GM12878 (cell line): ENCODE results near the gene UBE2G2. TPM values are rescaled to one million over a fixed set of nuclear protein-coding genes. Genes with fewer than 3 reads are reported as not detected.

Source experiments
- ATAC-seq: fragments of 200-7000 bp; cut with Tn5 transposase; 3 replicates; pipeline ENCODE4 v1.9.1; 2020; ENCODE audit warnings: mild to moderate bottlenecking, moderate library complexity
- BruUV-seq: library from RNA; stranded (reverse); fragments of 400-500 nt; replicated peaks from 2 replicates; lab custom pipeline; 2021; lab: Mats Ljungman, UMichigan
- CTCF ChIA-PET: fragments of 300-600 bp; sonication (Branson Sonifier 250); formaldehyde crosslinking; extraction: SDS; loops from one replicate; lab custom pipeline; 2021; ENCODE audit warnings: inconsistent platforms; lab: Yijun Ruan, JAX
- POLR2A ChIA-PET: fragments of 350-600 bp; formaldehyde crosslinking; extraction: SDS; loops from one replicate; lab custom pipeline; 2021; ENCODE audit warnings: inconsistent platforms; lab: Charles Lee
- RAD21 ChIA-PET: fragments of 300-600 bp; sonication (Branson Sonifier 250); formaldehyde crosslinking; loops from one replicate; lab custom pipeline; 2023; ENCODE audit warnings: antibody characterized with exemption; ENCODE audit not compliant: unreplicated experiment; lab: Charles Lee
- SMC1A ChIA-PET: fragments of 300-600 bp; sonication (Branson Sonifier 250); formaldehyde crosslinking; loops from one replicate; lab custom pipeline; 2023; ENCODE audit not compliant: unreplicated experiment, uncharacterized antibody; lab: Charles Lee
- DNase-seq: peaks from one replicate; pipeline ENCODE4 v3.0.0-alpha.2; 2011; ENCODE audit warnings: low read depth, low spot score
- FAIRE-seq: peaks from 3 replicates; lab custom pipeline; 2011; peaks lifted over from hg19 to GRCh38; lab: Jason Lieb, UNC
- H2AFZ ChIP-seq: 2 replicates; pipeline ENCODE4 v1.6.0; 2011; ENCODE audit warnings: low read depth, low read length, control low read depth; ENCODE audit not compliant: control insufficient read depth
- H3K27ac ChIP-seq: 2 replicates; pipeline ENCODE4 v1.5.1; 2011; ENCODE audit warnings: control low read depth; ENCODE audit not compliant: control insufficient read depth, insufficient read depth
- H3K27me3 ChIP-seq, 2 experiments: replicated peaks in 1 of 2; 2 replicates each; pipeline versions ENCODE4 v1.6.0 to v1.6.1; 2011; ENCODE audit warnings: low read length in 1 of 2; ENCODE audit not compliant: control insufficient read depth in 2 of 2, insufficient read depth in 2 of 2
- H3K36me3 ChIP-seq, 2 experiments: 2 replicates each; pipeline ENCODE4 v1.5.1; 2011; ENCODE audit warnings: low read length in 1 of 2; ENCODE audit not compliant: control insufficient read depth in 2 of 2, insufficient read depth in 2 of 2
- H3K4me1 ChIP-seq: 2 replicates; pipeline ENCODE4 v1.6.1; 2011; ENCODE audit warnings: mild to moderate bottlenecking, low read length, moderate library complexity, mixed read lengths; ENCODE audit not compliant: control insufficient read depth, insufficient read depth
- H3K4me2 ChIP-seq: 2 replicates; pipeline ENCODE4 v1.6.0; 2011; ENCODE audit warnings: control low read depth; ENCODE audit not compliant: control insufficient read depth, insufficient read depth
- H3K4me3 ChIP-seq: fragments of 200-600 bp; sonication (generic); 2 replicates; pipeline ENCODE4 v1.5.1; 2016
- H3K79me2 ChIP-seq: 2 replicates; pipeline ENCODE4 v1.6.0; 2011; ENCODE audit warnings: low read length; ENCODE audit not compliant: control insufficient read depth, insufficient read depth
- H3K9ac ChIP-seq: 2 replicates; pipeline ENCODE4 v1.8.0; 2011; ENCODE audit warnings: low read length, control low read depth, mixed read lengths; ENCODE audit not compliant: control insufficient read depth, insufficient read depth
- H3K9me3 ChIP-seq: replicated peaks from 3 replicates; pipeline ENCODE4 v1.5.1; 2011; ENCODE audit warnings: mild to moderate bottlenecking, low read length; ENCODE audit not compliant: control insufficient read depth, insufficient read depth
- H4K20me1 ChIP-seq: 2 replicates; pipeline ENCODE4 v1.6.0; 2011; ENCODE audit not compliant: control insufficient read depth, insufficient read depth
- ATF7 ChIP-seq: fragments of 450-650 bp; IDR thresholded peaks from 2 replicates; pipeline ENCODE4 v1.6.1; 2016; ENCODE audit warnings: low read depth, mild to moderate bottlenecking
- CBFB ChIP-seq: IDR thresholded peaks from 2 replicates; pipeline ENCODE4 v1.6.1; 2016; ENCODE audit warnings: antibody characterized with exemption, low read depth
- CBX5 ChIP-seq: sonication (generic); IDR thresholded peaks from 2 replicates; pipeline ENCODE4 v1.6.1; 2016; ENCODE audit warnings: low read depth, moderate library complexity, mild to moderate bottlenecking, inconsistent platforms
- CHD2 ChIP-seq: IDR thresholded peaks from 2 replicates; pipeline ENCODE4 v1.6.1; 2011; ENCODE audit warnings: low read depth, low read length, improper control_type of control experiment, borderline replicate concordance
- HDAC6 ChIP-seq: fragments of 200-600 bp; sonication (generic); IDR thresholded peaks from one replicate; pipeline ENCODE4 v1.8.0; 2017; ENCODE audit warnings: antibody characterized with exemption; ENCODE audit not compliant: unreplicated experiment
- MTA3 ChIP-seq: IDR thresholded peaks from 2 replicates; pipeline ENCODE4 v1.6.1; 2012; ENCODE audit warnings: low read length, inconsistent platforms, borderline replicate concordance
- NFXL1 ChIP-seq: fragments of 450-650 bp; IDR thresholded peaks from 2 replicates; pipeline ENCODE4 v1.6.1; 2017; ENCODE audit warnings: antibody characterized with exemption, mild to moderate bottlenecking, borderline replicate concordance
- NR2F1 ChIP-seq: fragments of 450-650 bp; conservative IDR thresholded peaks from 2 replicates; pipeline ENCODE4 v1.6.1; 2017; ENCODE audit warnings: mild to moderate bottlenecking
- ZBTB33 ChIP-seq: fragments of 450-650 bp; IDR thresholded peaks from 2 replicates; pipeline ENCODE4 v1.6.1; 2017; ENCODE audit warnings: mild to moderate bottlenecking
- ZNF217 ChIP-seq: fragments of 450-650 bp; IDR thresholded peaks from 2 replicates; pipeline ENCODE4 v1.6.1; 2017; ENCODE audit warnings: antibody characterized with exemption, mild to moderate bottlenecking
- WGBS: methylation state at CpG from one replicate; pipeline ENCODE4 v1.1.6; 2016; ENCODE audit warnings: low lambda C conversion rate; ENCODE audit not compliant: insufficient replicate concordance, insufficient coverage; ENCODE audit errors: missing lambda C conversion rate; 5-methylcytosine and 5-hydroxymethylcytosine counted together
- in situ Hi-C: fragments of 300-500 bp; cut with MboI; formaldehyde crosslinking; loops from 9 replicates; pipeline ENCODE4 v1.14.3; 2018; ENCODE audit warnings: mixed read lengths
- intact Hi-C: fragments of 100-400 bp; cut with micrococcal nuclease; formaldehyde crosslinking; loops from one replicate; pipeline ENCODE4 v1.14.2; 2022; ENCODE audit not compliant: unreplicated experiment
- polyA plus RNA-seq, 11 experiments: library from polyadenylated mRNA; depleted of rRNA in 4 of 11; unstranded in 6 of 11; stranded (reverse) in 5 of 11; fragments of >200 nt; fragmentation: Nextera tagmentation in 4 of 11; fragmentation: Illumina TruSeq in 1 of 11; extraction: Ambion mirVana in 4 of 11; extraction: Trizol in 1 of 11; gene quantifications; 1 replicate in 1 of 11; 2 replicates in 10 of 11; pipeline versions ENCODE4 v1.2.1 to v1.2.3, GENCODE V29; 2011 to 2016; ENCODE audit warnings: inconsistent platforms in 2 of 11, missing spikeins in 2 of 11, low read depth in 1 of 11
- total RNA-seq, 4 experiments: library from RNA; depleted of rRNA in 3 of 4; stranded (reverse); fragments of >200 nt in 3 of 4; fragmentation: Illumina TruSeq in 1 of 4; extraction: Trizol in 1 of 4; gene quantifications; 2 replicates each; pipeline versions ENCODE4 v1.2.1 to v1.2.3, GENCODE V29; 2013 to 2021
- TF ChIP-seq, protein P1 (sequence below): fragments of 450-650 bp; IDR thresholded peaks from 2 replicates; pipeline ENCODE4 v1.6.1; 2018; ENCODE audit warnings: mild to moderate bottlenecking, low read depth, moderate library complexity; ENCODE audit not compliant: partially characterized antibody

The UBE2G2 gene
- total and polyA plus RNA-seq, 10 of the 15 experiments (the other 5 are each of a cell fraction or from before 2014, with no cell fraction given), result 27.0 to 139 (median 75.9) TPM

DNA sequence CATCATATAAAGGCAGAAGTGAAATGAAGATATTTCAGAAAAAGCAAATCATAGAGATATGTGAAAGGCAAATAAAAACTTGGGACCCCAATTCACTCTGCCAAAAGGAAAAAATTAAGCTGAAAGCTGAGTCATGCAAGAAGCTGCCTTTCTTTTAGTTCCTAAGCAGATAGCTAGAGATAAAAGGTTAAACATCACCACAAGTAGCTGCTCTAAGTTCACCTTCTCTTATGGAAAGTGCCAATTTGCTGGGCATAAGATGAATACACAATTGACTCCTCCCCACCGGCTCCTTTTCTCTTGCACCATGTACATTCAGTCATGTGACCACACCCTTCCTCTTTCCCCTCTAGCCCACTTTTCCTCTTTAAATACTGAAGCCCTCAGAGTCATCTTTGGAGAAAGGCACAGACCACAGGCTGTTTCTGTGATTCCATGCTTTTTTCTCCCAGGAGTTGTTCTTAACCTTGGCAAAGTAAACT lies 21.6 kb upstream of the UBE2G2 start (continued):
- no peak for TF ChIP-seq NFXL1

DNA sequence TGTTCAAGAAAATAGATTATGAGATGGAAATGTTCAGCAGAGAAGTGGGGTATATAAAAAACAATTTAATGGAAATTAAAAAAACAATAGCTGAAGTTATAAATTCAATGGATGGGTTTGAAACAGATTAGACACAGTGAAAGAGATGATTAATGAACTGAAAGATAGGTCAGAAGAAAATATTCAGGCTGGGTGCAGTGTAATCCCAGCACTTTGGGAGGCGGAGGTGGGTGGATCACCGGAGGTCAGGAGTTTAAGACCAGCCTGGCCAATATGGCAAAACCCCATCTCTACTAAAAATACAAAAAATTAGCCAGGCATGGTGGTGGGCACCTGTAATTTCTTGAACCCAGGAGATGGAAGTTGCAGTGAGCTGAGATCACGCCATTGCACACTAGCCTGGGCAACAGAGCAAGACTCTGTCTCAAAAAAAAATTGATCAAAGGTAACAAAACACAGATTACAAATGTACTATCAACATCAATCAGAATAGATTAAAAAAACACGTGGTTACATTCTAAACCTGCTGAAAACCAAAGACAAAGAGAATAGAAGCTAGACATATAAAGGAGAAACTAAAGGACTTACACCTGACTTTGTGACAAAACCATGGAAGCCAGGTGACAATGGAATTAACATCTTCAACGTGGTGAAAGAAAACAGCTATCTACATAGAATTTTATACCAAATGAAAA lies 21.0 kb upstream of the UBE2G2 start:
- Histone ChIP-seq H3K36me3 (no peaks in the 10 kb centered on the region), H3K4me3 (no peak overlapping the region), H3K27ac (no peak overlapping the region), H3K4me2 (no peak overlapping the region), H4K20me1 (no peaks in the 10 kb centered on the region), H3K9me3 (peaks cover 5% of the 10 kb centered on the region; the same call in 2 of the 3 replicates), H3K9ac (no peak overlapping the region), H3K27me3 (no peaks in the 10 kb centered on the region), H3K79me2 (no peaks in the 10 kb centered on the region), H2AFZ (no peak overlapping the region), H3K4me1 (no peaks in the 10 kb centered on the region)
- ChIA-PET POLR2A (no interaction called here), SMC1A (no interaction called here), RAD21 (interaction anchor here (0.6 to 0.7 kb wide), 2 partner anchors 34 to 51 kb away, joined by 3 to 4 read pairs; partner anchors contain the start of gene PTTG1IP), CTCF (interaction anchor here (1.0 to 1.6 kb wide), 2 partner anchors 24 to 29 kb away, joined by 3 to 5 read pairs; no protein-coding TSS in a partner anchor)
- intact Hi-C loops (no loop called here), in situ Hi-C loops (no loop called here)
- TF ChIP-seq CBX5, result 0 out of 2 replicates have a peak, but pooled peaks have one; percentile 76
- TF ChIP-seq MTA3, result no peak
- TF ChIP-seq HDAC6, result no peak
- FAIRE-seq (no peak), DNase-seq (no peak), ATAC-seq (no peak)
- 54% methylated on average over 5 of the region's 5 CpGs for WGBS
- BruUV-seq, result no TSS peak

DNA sequence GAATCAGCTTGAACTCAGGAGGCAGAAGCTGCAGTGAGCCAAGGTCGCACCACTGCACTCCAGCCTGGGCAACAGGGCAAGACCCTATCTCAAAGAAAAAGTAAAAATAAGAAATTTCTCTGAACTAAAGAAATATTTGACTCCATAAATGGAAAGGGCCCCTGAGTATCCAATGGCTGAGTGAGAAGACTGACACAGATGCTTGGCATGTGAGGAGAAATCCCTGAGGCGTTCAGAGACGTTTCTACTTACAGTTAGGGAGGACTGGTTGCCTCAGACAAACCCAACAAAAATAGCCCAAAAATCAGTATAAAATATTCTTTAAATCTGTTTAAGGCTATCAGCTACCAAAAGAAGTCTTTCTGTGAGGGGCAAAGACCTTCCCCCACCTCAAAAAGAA lies 19.2 kb upstream of the UBE2G2 start:
- H3K27ac ChIP-seq, result no peak overlapping the region
- DNase-seq, result no peak
- H3K9ac ChIP-seq, result no peak overlapping the region
- FAIRE-seq, result no peak
- no peak overlapping the region for H3K4me2 ChIP-seq
- POLR2A ChIA-PET, result interaction anchor here (1.1 to 1.2 kb wide), 2 partner anchors 13 to 1468 kb away, joined by 3 read pairs; no protein-coding TSS in a partner anchor
- H3K9me3 ChIP-seq, result peaks cover 3% of the 10 kb centered on the region; the same call in 2 of the 3 replicates
- H3K36me3 ChIP-seq, result no peaks in the 10 kb centered on the region
- no peak overlapping the region for H2AFZ ChIP-seq
- no peak overlapping the region for H3K4me3 ChIP-seq
- in situ Hi-C loops (no loop called here), intact Hi-C loops (no loop called here)
- 78% methylated on average over 3 of the region's 3 CpGs for WGBS
- RAD21 ChIA-PET, result no interaction called here
- CTCF ChIA-PET, result no interaction called here
- H3K27me3 ChIP-seq, result no peaks in the 10 kb centered on the region
- H3K4me1 ChIP-seq, result no peaks in the 10 kb centered on the region
- BruUV-seq, result no TSS peak
- peaks cover 15% of the 10 kb centered on the region for H3K79me2 ChIP-seq
- H4K20me1 ChIP-seq, result no peaks in the 10 kb centered on the region
- SMC1A ChIA-PET, result no interaction called here
- ATAC-seq, result no peak
- TF ChIP-seq CHD2, result no peak
- no peak for TF ChIP-seq CBFB
- TF ChIP-seq ATF7, result no peak
- no peak for TF ChIP-seq NR2F1
- TF ChIP-seq, protein P1, sequence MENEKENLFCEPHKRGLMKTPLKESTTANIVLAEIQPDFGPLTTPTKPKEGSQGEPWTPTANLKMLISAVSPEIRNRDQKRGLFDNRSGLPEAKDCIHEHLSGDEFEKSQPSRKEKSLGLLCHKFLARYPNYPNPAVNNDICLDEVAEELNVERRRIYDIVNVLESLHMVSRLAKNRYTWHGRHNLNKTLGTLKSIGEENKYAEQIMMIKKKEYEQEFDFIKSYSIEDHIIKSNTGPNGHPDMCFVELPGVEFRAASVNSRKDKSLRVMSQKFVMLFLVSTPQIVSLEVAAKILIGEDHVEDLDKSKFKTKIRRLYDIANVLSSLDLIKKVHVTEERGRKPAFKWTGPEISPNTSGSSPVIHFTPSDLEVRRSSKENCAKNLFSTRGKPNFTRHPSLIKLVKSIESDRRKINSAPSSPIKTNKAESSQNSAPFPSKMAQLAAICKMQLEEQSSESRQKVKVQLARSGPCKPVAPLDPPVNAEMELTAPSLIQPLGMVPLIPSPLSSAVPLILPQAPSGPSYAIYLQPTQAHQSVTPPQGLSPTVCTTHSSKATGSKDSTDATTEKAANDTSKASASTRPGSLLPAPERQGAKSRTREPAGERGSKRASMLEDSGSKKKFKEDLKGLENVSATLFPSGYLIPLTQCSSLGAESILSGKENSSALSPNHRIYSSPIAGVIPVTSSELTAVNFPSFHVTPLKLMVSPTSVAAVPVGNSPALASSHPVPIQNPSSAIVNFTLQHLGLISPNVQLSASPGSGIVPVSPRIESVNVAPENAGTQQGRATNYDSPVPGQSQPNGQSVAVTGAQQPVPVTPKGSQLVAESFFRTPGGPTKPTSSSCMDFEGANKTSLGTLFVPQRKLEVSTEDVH, result no peak
- TF ChIP-seq ZNF217, result no peak
- no peak for TF ChIP-seq ZBTB33
